Measurements from ENCODE around the gene TSPAN11.
A peak's percentile ranks its signal among the peaks of the same experiment; 100 is the strongest.
"Not testable (repeated sequence)": the region's sequence is repeated elsewhere in the genome, so short reads cannot be mapped to it uniquely, and the experiment has no call there.

The TSPAN11 gene

DNA sequence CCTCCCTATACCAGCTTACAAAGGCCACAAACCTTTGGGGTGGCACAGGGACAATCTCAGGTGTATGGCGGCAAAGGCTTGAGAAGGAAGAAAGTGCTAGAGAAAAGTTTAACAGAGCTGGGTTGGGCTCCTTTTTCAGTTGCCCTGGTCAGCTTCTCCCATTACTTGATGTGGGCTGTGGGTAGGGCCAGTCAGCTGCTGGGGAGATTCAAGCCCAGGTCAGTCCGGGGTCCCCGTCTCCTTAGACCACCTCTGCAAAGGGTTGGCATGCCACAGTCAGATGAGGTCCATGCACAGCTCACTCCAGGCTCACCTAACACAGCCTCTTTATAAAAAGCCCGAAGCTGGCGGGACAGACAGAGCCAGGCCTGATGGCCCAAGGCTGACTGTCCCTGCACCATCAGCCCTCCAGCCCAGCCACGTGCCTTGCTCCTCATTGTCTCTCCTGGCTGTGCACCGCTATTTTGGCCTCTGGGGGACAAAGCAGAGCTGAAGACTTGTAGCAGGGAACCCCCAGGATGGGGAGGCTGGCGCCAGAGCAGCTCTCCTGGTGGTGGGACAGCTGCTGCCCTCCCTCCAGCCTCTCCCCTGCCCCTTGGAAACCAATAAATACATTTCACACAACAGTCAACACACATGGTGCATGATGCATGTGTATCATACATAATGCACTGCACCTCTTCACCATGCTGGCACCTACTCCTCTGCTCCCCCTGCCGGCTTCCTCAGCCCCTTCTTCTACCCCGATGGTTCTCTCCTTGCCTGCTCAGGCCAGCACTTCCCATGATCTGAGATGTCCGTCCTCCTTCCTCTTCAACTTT is 85.4 kb downstream of the TSPAN11 start:
- TF ChIP-seq ZFX (IDR thresholded peaks at IDR 0.05; ENCODE audit: borderline replicate concordance), result no peak
- TF ChIP-seq, protein P1, sequence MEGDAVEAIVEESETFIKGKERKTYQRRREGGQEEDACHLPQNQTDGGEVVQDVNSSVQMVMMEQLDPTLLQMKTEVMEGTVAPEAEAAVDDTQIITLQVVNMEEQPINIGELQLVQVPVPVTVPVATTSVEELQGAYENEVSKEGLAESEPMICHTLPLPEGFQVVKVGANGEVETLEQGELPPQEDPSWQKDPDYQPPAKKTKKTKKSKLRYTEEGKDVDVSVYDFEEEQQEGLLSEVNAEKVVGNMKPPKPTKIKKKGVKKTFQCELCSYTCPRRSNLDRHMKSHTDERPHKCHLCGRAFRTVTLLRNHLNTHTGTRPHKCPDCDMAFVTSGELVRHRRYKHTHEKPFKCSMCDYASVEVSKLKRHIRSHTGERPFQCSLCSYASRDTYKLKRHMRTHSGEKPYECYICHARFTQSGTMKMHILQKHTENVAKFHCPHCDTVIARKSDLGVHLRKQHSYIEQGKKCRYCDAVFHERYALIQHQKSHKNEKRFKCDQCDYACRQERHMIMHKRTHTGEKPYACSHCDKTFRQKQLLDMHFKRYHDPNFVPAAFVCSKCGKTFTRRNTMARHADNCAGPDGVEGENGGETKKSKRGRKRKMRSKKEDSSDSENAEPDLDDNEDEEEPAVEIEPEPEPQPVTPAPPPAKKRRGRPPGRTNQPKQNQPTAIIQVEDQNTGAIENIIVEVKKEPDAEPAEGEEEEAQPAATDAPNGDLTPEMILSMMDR (IDR thresholded peaks at IDR 0.05), result 0 out of 2 replicates have a peak, but pooled peaks have one; percentile 15
- no peak overlapping the region for H3K27ac ChIP-seq

DNA sequence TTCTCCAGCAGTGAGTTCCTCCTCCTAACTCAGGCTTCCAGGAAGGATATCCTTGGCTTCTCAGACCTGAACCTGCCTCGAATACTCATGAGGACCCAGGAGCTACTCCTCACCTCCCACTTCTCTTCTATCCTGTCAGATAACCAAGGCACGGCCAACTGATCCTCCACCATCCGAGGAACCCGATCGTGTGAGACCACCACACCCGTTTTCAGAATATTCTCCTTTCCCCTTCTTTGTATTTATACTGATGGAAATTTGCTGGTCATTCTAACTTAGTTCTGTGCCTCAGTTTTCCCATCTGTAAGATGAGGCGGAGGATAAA is 86.0 kb downstream of the TSPAN11 start:
- not testable (repeated sequence) for H3K27ac ChIP-seq

DNA sequence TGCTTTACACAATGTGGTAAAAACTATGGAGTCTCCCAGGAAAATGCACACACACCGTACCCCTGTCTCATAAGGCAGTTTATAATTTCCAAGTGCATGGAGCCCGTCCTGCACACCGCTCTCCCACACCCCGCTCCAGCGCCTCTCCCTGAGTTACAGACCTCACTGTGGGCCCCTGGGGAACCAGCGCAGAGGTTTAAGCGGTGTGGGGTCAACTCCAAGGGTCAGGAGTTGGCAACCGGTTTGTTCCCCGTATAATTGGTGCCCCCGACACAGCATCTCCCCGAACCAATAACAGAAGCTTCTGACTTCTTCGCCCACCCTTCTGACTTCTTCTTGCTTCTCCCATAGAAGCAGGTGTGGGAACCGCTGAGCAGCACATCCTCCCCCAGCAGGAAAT is 88.7 kb downstream of the TSPAN11 start:
- no peak for TF ChIP-seq ZFX (IDR thresholded peaks at IDR 0.05; ENCODE audit: borderline replicate concordance)
- TF ChIP-seq, protein P1 (IDR thresholded peaks at IDR 0.05), result no peak
- no peak overlapping the region for H3K27ac ChIP-seq

DNA sequence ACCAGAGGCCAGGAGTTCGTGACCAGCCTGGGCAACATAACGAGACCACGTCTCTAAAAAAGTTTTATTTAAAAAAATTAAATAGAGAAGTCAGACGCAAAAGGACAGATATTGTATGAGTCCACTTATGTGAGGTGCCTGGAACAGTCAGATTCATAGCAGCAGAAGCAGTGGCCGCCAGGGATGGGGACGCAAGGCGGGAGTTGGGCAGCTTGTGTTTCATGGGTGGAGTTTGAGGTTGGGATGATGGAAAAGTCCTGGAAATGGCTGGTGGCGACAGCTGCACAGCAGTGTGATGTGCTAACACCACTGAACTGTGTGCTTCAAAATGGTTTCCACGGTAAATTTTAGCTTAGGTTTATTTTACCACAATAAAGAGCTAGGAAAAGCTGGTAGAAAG is 89.5 kb downstream of the TSPAN11 start:
- H3K27ac ChIP-seq, result no peak overlapping the region
- TF ChIP-seq ZFX (IDR thresholded peaks at IDR 0.05; ENCODE audit: borderline replicate concordance), result no peak
- TF ChIP-seq, protein P1 (IDR thresholded peaks at IDR 0.05), result no peak

DNA sequence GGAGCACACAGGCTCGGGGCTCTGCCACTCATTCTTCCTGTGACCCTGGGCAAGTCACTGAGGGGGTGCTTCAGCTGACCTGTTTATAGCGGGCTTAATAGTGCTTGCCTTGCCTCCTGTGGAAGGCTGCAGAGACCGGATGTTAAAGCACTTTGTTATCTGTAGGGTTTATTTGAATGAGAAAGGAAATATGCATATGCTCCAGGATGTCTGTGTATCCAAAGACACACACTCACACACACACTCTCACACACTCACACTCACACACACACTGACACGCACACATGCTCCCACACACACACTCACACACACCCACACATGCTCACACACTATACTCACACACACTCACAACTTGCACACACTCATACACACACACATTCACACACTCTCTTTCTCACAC is 91.0 kb downstream of the TSPAN11 start:
- no peak for TF ChIP-seq ZFX (IDR thresholded peaks at IDR 0.05; ENCODE audit: borderline replicate concordance)
- TF ChIP-seq, protein P1 (IDR thresholded peaks at IDR 0.05), result no peak
- no peak overlapping the region for H3K27ac ChIP-seq

DNA sequence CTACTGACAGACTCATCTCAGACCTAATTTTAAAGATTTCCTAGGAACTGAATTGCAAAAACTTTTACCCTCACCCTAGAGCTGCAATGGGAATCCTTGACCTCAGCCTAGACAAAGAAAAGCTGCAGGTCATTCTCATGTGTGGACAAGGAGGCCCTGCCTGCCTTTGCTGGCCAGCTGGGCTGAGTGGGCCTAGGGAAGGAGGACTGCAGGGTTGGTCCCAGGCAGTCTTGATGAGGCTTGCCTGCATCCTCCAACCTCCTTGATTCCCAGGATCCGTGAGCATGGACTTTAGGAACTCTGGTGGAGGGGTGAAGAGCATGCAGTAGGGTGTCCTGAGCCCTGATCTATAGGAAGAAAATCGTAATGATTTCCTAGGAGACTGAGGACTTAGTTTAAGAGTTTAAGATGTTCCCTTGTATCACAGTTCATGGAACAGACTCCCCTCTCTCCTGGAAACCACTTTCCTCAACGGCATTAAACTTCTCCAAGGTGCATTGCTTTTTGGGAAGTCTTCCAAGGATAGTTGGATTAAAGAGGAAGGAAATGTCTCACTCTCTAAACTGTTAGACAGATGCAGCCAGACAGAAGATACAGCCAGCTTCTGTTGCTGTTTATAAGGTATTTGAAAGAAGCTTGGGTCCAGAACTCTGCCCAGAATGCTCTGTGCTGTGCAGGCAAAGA is 91.7 kb downstream of the TSPAN11 start:
- no peak for TF ChIP-seq ZFX (IDR thresholded peaks at IDR 0.05; ENCODE audit: borderline replicate concordance)
- TF ChIP-seq, protein P1 (IDR thresholded peaks at IDR 0.05), result no peak
- no peak overlapping the region for H3K27ac ChIP-seq

DNA sequence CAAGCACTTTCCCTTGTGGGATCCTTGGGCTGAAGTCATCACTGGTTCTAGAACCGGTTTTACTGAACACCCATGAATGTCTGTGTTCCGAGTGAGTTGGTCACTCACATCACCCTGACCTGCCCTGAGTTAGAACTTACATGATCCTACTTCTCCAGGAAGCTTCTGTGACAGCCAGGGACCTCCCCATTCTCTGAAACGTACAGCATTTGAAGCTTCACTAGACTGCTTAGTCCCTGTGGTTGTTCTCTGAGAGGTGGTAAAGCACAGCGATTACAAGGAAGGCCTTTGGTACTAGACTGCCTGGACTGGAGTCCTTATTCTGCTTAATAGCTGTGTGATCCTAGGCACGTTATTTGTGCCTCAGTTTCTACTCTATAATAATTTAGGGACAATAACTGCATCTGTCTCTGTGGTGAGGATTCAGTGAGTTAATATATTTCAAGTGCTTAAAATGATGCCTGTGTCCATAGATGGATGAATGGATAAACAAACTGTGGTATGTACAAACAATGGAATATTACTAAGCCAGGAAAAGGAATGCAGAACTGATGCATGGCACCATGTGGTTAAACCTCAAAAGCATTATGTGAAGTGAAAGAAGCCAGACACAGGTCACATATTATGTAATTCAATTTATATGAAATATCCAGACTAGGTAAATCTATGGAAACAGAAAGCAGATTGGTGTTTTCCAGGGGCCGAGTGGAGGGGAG is 92.4 kb downstream of the TSPAN11 start:
- no peak for TF ChIP-seq ZFX (IDR thresholded peaks at IDR 0.05; ENCODE audit: borderline replicate concordance)
- TF ChIP-seq, protein P1 (IDR thresholded peaks at IDR 0.05), result no peak
- no peak overlapping the region for H3K27ac ChIP-seq

Measured in 22Rv1 (cell line).